D721Med (cell line): ENCODE measurements around the gene STK10.
"Not testable (repeated sequence)": the region's sequence is repeated elsewhere in the genome, so short reads cannot be mapped to it uniquely, and the experiment has no call there.

Experiments used
- DNase-seq: peaks from one replicate; pipeline ENCODE4 v3.0.0; 2011; ENCODE audit warnings: low spot score; ENCODE audit not compliant: insufficient read length
- FAIRE-seq: peaks from 2 replicates; lab custom pipeline; 2011; peaks lifted over from hg19 to GRCh38; lab: Jason Lieb, UNC
- CTCF ChIP-seq: IDR thresholded peaks from 2 replicates; pipeline ENCODE4 v1.5.1; 2012; ENCODE audit warnings: mild to moderate bottlenecking, control low read depth; ENCODE audit not compliant: insufficient read depth; ENCODE audit errors: missing control alignments

The STK10 gene

GRCh38 chr5:172164769-172165212 is 23.2 kb downstream of the STK10 start:
- FAIRE-seq (no peak), DNase-seq (no peak)
- no peak for TF ChIP-seq CTCF

GRCh38 chr5:172163346-172163745 is 24.7 kb downstream of the STK10 start:
- no peak for TF ChIP-seq CTCF
- no peak for FAIRE-seq
- DNase-seq, result no peak

- FAIRE-seq, result no peak
- DNase-seq, result no peak
- no peak for TF ChIP-seq CTCF
These were observed 25.1 kb downstream of the STK10 start for GRCh38 chr5:172162987-172163343.

GRCh38 chr5:172162323-172162986 is 25.6 kb downstream of the STK10 start:
- no peak for TF ChIP-seq CTCF
- no peak for FAIRE-seq
- no peak for DNase-seq

- no peak for FAIRE-seq
- DNase-seq, result no peak
- TF ChIP-seq CTCF, result no peak
These were observed 27.5 kb downstream of the STK10 start for GRCh38 chr5:172160506-172160905.

- DNase-seq (no peak), FAIRE-seq (no peak)
- TF ChIP-seq CTCF, result no peak
These were observed 29.0 kb downstream of the STK10 start for GRCh38 chr5:172159016-172159415.

GRCh38 chr5:172156541-172156994 is 31.5 kb downstream of the STK10 start:
- DNase-seq, result no peak
- no peak for FAIRE-seq
- TF ChIP-seq CTCF, result no peak

- DNase-seq, FAIRE-seq: not testable (repeated sequence)
These were observed 32.9 kb downstream of the STK10 start for GRCh38 chr5:172155101-172155500.
